ENCODE data around the gene ZNF516. TPM values are rescaled to one million over a fixed set of nuclear protein-coding genes. Genes with fewer than 3 reads are reported as not detected.

Gene ZNF516
- total RNA-seq, 2 experiments from 2014 or later = 6.5 to 8.6 TPM

DNA sequence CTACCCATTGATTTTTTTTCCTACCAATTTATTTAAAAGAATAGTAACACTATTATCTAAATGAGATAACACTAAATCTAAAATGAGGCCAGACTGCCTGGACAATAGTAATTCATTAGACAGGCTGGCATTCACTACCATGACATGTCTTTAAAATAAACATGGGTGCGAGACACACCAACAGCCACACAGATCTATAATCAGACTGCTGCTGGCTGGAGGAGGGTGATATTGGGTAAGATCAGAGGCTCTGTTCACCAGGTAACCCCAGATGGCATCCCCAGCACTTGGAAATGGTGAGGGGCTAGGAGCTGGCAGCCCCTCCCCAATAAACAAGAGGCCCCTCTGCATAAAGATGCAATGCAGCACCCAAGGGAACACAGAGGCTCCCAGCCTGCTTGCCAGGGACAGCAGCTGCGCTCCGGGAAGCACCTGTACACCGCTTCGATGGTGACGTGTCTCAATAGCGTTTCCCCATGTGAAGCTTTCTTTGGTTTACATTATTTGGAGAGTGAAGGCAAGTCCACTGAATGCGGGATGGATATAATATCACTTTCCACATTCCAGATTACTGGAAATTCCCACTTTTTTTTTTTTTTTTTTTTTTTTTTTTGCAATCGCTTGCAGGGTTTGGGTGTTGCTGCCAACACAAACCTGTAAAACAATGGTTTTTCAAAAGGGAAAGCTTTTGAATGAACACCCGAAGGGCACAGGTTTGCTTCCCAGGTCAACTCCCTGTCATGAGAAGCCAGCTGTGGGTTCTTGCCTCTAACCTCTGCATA lies 159.0 kb downstream of the ZNF516 start:
- H3K4me3 Mint-ChIP-seq = no peak overlapping the region
- H3K36me3 Mint-ChIP-seq = peaks cover 1% of the 10 kb centered on the region
- no peak for DNase-seq
- H3K4me1 Mint-ChIP-seq = no peaks in the 10 kb centered on the region
- no peaks in the 10 kb centered on the region for H3K27me3 Mint-ChIP-seq
- no peak overlapping the region for H3K27ac Mint-ChIP-seq
- H3K9me3 Mint-ChIP-seq = peaks cover 17% of the 10 kb centered on the region

DNA sequence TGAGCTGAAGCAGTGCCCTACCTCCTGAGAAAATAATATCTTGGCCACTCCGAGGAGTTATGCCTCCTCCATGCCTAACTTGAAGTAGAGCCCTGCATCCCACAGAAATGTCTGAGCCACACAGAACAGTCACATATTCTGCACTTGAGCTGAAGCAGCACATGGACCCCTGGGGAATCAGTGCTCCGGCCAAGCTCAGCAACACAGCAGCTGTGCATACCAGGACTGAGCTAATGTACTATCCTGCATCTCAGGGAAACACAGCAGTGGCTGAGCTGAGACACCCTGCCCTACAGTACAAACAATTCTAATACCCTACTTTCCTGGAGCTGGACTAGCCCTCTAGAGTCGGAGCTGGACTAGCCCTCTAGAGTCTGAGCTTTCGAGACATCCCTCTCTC lies 166.9 kb downstream of the ZNF516 start:
- Mint-ChIP-seq H3K27me3 (no peaks in the 10 kb centered on the region), H3K4me1 (peaks cover 1% of the 10 kb centered on the region), H3K4me3 (no peak overlapping the region), H3K27ac (no peak overlapping the region), H3K9me3 (peaks cover 25% of the 10 kb centered on the region), H3K36me3 (peaks cover 4% of the 10 kb centered on the region)
- DNase-seq = no peak

DNA sequence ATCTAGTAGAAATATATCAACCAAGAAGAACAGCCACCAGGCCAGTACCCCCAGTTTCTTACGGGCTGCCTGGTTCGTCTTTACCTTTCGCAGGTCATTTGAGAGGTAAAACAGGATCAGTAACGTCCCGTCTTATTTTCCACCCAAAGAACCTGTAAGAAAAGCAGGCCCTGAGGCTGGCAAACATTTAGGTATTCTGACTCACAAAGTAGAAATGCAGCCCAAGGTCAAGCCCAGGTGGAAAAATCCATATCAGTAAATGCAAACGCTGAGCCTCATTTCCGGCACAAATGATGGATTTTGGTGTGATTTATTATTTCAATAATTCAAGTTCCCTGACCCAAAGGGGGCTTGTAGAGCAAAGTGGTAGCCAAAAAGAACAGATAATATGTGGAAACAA lies 171.2 kb downstream of the ZNF516 start:
- no peaks in the 10 kb centered on the region for H3K27me3 Mint-ChIP-seq
- H3K4me1 Mint-ChIP-seq = no peaks in the 10 kb centered on the region
- H3K9me3 Mint-ChIP-seq = no peaks in the 10 kb centered on the region
- no peak overlapping the region for H3K4me3 Mint-ChIP-seq
- no peaks in the 10 kb centered on the region for H3K36me3 Mint-ChIP-seq
- H3K27ac Mint-ChIP-seq = no peak overlapping the region
- no peak for DNase-seq

DNA sequence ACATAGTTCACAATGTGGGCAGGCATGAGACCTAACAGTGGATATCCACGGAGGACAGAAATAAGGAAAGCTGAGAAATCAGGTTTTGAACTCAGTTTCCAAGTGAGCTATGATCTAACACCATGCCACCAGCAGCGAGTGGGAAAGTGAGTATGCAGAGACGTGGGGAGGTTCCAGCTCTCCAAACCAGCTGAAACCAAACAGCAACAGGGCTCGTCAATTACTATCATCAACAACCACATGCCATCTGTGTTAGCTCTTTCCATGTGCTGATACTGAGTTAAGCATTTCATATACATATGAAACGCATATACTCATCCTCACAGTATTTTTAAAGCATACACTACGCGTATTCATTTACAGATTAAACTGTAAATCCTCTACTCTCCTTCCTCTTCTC lies 172.4 kb downstream of the ZNF516 start:
- no peaks in the 10 kb centered on the region for H3K4me1 Mint-ChIP-seq
- no peaks in the 10 kb centered on the region for H3K36me3 Mint-ChIP-seq
- H3K27me3 Mint-ChIP-seq = no peaks in the 10 kb centered on the region
- no peak overlapping the region for H3K4me3 Mint-ChIP-seq
- no peaks in the 10 kb centered on the region for H3K9me3 Mint-ChIP-seq
- H3K27ac Mint-ChIP-seq = no peak overlapping the region
- DNase-seq = no peak

DNA sequence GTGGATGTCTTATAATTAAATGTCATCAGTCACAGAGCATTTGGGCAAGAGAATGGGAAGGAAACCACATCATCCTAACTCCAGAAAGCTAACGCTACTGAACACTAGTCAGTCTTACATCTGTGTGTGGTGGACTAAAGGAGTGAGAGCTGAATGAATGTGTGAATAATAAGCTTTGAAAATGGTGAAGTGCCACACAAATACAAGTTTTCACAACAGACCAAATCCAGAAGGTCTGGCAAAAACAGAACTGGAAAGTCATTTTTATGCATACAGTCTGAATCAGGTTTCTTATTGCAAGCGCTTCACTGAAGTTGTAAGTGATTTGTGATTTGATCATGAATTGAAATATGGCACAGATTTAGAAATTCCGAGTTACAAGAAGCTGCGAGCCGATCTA lies 175.7 kb downstream of the ZNF516 start:
- Mint-ChIP-seq H3K27ac (no peak overlapping the region), H3K9me3 (no peaks in the 10 kb centered on the region), H3K4me3 (no peak overlapping the region), H3K4me1 (no peaks in the 10 kb centered on the region), H3K36me3 (no peaks in the 10 kb centered on the region), H3K27me3 (no peaks in the 10 kb centered on the region)
- no peak for DNase-seq

DNA sequence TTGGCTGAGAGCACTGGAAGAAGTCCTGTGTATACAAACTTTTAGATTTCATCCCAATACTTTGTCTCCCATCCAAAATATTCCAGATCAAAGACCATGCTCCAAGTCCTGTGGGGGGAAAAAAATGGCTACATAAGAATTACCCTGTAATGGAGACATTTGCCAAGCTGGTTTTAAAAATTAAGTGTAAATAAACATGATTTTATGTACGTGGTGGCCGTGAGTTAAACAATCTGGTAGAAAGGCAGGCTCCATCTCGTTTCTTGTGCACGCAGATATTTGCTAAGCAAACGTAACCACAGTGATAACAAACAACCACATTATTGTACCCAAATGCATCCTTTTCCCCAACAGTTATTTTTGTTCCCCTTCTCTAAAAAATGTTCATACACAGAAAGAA lies 176.4 kb downstream of the ZNF516 start:
- Mint-ChIP-seq H3K4me3 (no peak overlapping the region), H3K4me1 (no peaks in the 10 kb centered on the region), H3K36me3 (no peaks in the 10 kb centered on the region), H3K9me3 (no peaks in the 10 kb centered on the region), H3K27me3 (no peaks in the 10 kb centered on the region), H3K27ac (no peak overlapping the region)
- DNase-seq = no peak

DNA sequence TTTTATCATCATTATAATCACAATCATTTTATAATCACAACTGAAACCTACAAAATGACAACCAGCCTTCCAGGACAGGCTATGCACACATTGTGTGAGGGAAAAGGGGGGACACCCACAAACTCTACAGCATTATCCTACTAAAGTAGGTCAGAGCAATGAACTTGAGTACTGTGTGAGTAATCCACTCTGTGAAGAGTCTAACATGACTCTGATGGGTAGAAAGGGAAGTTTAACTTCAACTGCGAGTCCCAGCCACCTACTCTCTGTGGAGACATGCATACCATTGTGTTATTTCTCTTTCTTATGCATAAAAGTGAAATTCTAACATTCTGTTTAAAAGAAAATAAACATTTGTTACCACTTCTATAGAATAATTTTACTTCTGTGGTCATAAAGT lies 177.9 kb downstream of the ZNF516 start:
- Mint-ChIP-seq H3K9me3 (no peaks in the 10 kb centered on the region), H3K36me3 (no peaks in the 10 kb centered on the region), H3K4me1 (no peaks in the 10 kb centered on the region), H3K4me3 (no peak overlapping the region), H3K27me3 (no peaks in the 10 kb centered on the region), H3K27ac (no peak overlapping the region)
- no peak for DNase-seq

DNA sequence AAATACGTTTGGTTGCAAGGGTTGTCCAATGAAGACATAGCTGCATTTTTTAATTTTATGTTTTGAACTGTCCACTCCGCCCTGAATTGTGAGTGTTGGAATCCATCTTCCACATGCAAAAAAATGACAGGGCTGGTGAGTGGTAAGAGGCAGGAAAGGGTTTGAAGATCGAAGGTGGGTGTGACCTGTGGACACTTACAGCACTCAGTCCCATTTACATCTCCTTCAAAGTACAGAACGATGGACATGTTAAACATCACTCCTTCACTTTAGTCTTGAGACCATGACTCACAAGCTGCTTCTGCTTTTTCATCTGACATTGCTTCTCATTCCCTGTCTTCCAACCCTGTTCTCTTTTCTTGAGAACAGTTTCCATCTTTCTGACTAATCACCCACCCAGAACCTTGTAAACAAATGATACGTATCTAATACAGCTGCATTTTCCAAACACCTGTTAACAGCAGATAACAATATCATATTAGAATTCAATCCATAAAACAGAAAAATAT lies 179.3 kb downstream of the ZNF516 start:
- H3K4me3 Mint-ChIP-seq = no peak overlapping the region
- H3K4me1 Mint-ChIP-seq = no peaks in the 10 kb centered on the region
- DNase-seq = no peak
- no peaks in the 10 kb centered on the region for H3K36me3 Mint-ChIP-seq
- H3K27ac Mint-ChIP-seq = no peak overlapping the region
- no peaks in the 10 kb centered on the region for H3K27me3 Mint-ChIP-seq
- H3K9me3 Mint-ChIP-seq = no peaks in the 10 kb centered on the region

DNA sequence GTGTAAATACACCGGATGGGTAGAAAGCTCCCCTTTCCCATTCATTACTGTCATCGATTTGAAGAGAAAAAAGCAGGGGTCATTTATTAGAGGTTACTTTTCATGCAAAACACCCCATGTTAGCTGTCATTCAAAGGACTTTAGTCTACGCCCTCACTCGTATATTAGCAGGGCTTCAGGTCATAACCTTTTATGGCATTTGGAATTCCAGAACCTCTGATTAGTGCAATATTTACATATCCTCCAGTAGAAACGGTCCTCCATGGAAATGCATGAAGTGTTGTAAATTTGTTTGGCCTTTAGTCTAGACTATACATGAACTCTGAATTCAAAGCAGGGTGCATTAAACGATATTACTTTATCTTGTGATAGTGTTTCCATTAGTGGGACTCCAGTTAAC lies 180.5 kb downstream of the ZNF516 start:
- Mint-ChIP-seq H3K4me3 (no peak overlapping the region), H3K9me3 (no peaks in the 10 kb centered on the region), H3K27me3 (no peaks in the 10 kb centered on the region), H3K36me3 (no peaks in the 10 kb centered on the region), H3K27ac (no peak overlapping the region), H3K4me1 (no peaks in the 10 kb centered on the region)
- DNase-seq = no peak

DNA sequence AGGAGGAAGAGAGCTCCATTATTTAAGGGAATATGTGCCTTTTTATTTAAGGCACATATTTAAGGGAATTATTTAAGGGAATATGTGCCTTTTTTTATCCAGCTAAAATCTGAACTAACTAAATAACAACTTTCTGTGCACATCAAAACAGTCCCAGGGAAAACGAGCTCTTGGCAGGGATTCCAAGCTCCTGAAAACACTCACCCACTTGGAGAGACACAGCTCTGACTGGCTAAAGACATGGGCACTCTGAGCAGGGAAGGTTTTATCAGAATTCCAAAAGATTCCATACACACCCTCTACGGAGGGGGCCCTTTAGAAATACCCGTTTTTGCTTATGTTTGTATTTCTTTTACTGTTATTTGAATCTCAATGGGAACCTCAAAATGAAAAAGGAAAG lies 181.0 kb downstream of the ZNF516 start:
- H3K27ac Mint-ChIP-seq = no peak overlapping the region
- H3K4me1 Mint-ChIP-seq = no peaks in the 10 kb centered on the region
- H3K36me3 Mint-ChIP-seq = no peaks in the 10 kb centered on the region
- no peaks in the 10 kb centered on the region for H3K9me3 Mint-ChIP-seq
- H3K4me3 Mint-ChIP-seq = no peak overlapping the region
- H3K27me3 Mint-ChIP-seq = no peaks in the 10 kb centered on the region
- no peak for DNase-seq

All from activated naive CD8-positive, alpha-beta T cell treated with anti-CD3 and anti-CD28 coated beads for 36 hours (primary cell).